CD4-positive, alpha-beta T cell treated with Interleukin-6 at 100 ng/mL for 8 hours (primary cell): Measurements from ENCODE around the gene TAS2R60.
"Not testable (repeated sequence)": the region's sequence is repeated elsewhere in the genome, so short reads cannot be mapped to it uniquely, and the experiment has no call there.

Experiments used
- DNase-seq: peaks from one replicate; pipeline ENCODE4 v3.0.0-alpha.2; 2020; ENCODE audit warnings: mixed read lengths, low spot score

Gene TAS2R60

DNA sequence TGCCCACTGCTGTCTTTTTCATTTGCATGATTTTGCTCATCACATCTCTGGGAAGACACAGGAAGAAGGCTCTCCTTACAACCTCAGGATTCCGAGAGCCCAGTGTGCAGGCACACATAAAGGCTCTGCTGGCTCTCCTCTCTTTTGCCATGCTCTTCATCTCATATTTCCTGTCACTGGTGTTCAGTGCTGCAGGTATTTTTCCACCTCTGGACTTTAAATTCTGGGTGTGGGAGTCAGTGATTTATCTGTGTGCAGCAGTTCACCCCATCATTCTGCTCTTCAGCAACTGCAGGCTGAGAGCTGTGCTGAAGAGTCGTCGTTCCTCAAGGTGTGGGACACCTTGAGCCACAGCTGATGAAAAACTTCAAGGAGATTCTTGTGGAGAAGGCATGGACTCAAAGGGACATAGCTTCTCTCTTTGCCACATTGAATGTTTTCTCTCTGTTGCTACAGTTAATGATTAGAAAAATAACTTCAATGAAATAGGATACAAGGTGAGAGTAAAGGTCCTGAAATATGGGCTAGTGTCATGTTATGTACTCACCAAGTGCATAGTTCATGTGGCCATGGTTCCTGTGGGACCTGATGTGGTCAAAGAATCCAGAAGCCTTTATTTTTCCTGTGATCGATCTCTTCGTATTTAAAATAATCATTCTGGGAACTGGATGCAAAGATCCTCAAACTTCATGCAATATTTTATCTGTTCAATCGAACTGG, 970 bp downstream of the TAS2R60 start:
- DNase-seq: no peak

GRCh38 chr7:143444785-143445184, 1.5 kb downstream of the TAS2R60 start:
- no peak for DNase-seq

- no peak for DNase-seq
Measured at GRCh38 chr7:143447466-143447865, 4.2 kb downstream of the TAS2R60 start.

DNA sequence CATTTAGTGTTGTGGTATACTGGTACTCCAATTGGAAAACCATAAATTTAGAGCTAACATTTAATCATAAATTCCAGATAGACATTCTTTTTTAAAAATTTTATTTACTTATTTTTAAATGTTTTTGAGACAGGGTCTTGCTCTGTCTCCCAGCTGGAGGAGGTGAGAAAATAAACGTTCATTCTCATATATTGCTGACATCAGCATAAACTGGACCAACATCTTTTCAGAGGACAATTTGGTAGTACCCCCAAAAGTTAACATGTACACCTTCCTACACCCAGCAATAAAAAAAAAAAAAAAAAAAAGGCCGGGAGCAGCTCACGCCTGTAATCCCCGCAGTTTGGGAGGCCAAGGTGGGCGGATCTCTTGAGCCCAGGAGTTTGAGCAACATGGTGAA, 5.2 kb downstream of the TAS2R60 start:
- DNase-seq: no peak

DNA sequence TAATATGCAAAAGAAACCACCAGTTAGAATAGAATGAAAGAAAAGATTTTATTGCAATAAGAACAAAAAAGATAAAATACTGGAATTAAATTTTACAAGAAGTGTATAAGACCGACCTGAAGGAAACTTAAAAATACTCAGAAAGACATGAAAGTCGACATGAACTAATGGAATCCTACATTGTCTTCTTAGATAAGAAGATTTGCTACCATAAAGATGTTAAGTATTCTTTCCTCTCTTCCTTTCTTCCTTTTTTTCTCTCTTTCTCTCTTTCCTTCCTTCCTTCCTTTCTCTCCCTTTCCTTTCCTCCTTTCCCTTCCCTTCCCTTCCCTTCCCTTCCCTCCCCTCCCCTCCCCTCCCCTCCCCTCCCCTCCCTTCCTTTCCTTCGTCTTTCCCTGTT, 6.5 kb downstream of the TAS2R60 start:
- no peak for DNase-seq

DNA sequence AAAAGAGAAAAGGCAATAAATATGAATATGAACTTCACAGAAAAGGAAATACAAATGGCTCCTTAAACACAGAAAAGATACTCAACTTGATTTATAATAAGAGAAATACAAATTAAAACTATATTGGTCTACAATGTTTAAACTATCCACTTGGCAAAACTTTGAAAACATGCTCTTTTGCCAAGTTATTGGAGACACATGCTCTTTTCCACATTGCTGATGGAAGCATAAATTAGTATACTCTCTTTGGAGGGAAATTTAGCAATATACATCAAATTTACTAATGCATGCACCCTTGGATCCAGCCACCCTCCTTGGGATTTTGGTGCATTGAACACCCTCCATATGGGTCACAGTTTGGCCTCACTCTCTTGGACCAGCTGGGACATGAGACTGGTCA, 7.9 kb downstream of the TAS2R60 start:
- DNase-seq: no peak

DNA sequence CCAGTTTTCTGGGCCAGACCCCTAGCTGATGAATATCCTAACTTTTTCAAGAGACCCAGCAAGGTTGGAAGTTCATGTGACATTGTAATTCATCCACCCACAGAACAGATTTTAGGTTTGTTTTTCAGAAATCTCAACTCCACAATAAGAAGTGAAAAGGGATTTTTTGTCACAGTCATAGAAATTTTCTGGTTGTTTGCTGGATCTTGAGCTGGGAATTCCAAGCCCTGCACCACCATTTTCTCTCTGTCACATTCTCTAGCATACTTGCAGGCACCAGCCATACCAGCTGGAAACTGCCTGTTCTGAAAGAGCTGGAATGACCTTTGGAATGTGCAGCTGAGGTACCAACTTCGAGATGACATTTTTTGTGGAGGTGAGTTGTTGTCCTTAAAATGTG, 8.5 kb downstream of the TAS2R60 start:
- no peak for DNase-seq

GRCh38 chr7:143452495-143452894, 9.2 kb downstream of the TAS2R60 start:
- no peak for DNase-seq

DNA sequence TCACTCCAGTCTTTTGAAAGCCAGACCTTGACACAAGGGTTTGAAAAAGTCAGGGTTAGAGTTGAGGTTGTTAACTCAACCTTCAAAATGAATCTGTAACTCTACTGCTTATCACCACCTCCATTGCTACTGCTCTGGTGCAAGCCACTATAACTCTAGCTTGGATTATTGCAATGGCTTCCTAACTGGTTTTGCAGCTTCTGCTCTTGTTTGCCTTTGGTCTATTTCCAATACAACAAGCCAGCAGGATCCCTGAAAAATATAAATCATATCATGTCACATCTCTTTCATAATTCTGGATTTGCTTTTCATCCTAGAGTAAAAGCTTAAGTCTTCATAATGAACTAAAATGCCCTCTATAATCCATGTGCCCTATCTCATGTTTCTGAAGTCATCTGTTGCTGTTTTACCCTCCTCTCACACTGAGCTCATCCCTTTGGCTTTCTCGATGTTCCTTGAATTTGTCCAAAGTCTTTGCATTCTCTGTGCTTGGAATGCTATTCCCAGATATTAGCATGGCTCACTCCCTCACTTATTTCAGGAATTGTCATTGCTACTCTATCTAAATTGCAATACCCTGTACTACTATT, 10.9 kb downstream of the TAS2R60 start:
- no peak for DNase-seq

DNA sequence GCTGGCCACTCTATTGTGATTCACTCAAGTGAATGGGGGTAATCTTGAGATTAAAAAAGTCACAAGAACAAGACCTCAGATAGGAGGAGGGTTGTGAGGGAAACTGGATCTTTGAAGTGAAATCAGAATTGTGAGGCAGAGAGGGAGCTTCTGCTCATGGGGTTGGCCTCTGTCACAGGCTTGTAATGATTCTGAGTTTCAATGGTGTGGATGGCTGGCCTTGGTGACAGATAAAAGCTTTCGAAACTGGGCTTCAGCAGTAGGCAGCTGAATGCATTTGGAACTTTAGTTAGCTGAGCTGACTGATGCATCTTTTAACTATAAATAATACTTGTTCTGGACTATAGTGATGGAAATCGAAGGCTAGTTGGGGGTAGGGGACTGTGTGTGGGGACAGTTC, 12.2 kb downstream of the TAS2R60 start:
- DNase-seq: no peak

DNA sequence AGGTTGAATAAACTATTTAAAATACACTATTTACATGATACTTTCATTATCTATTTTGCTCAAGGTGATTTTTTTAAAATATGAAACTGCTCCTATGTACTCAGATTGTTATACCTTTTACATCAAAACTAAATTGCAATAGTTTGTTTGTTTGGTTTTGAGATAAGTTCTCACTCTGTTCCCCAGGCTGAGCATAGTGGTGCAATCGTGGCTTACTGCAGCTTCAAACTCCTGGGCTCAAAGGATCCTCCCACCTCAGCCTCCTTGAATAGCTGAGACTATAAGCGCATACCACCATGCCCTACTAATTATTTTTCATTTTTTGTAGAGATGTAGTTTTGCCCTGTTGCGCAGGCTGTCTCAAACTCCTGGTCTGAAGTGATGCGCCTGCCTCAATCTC, 12.7 kb downstream of the TAS2R60 start:
- no peak for DNase-seq

- DNase-seq: no peak
Measured at GRCh38 chr7:143456992-143457793, 13.9 kb downstream of the TAS2R60 start.

GRCh38 chr7:143458263-143458662, 15.0 kb downstream of the TAS2R60 start:
- DNase-seq: no peak

DNA sequence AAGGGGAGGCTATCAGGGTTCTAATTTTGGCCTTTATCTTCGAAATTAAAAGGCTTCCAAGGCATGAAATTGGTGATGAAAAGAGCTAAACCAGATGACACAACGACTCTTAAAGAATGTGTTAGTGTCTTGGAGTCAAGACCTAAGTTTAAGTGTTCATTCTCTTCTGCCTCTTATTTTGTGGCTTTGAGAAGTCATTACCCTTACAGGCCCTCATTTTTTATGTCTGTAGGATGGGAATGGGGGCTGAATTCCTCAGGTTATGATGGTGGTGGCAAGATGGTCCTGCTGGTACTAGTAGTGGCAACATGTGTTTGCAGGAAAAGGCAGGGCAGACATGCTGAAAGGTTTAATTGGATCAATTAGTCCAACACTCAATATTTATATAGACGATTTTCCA, 15.4 kb downstream of the TAS2R60 start:
- DNase-seq: no peak

DNA sequence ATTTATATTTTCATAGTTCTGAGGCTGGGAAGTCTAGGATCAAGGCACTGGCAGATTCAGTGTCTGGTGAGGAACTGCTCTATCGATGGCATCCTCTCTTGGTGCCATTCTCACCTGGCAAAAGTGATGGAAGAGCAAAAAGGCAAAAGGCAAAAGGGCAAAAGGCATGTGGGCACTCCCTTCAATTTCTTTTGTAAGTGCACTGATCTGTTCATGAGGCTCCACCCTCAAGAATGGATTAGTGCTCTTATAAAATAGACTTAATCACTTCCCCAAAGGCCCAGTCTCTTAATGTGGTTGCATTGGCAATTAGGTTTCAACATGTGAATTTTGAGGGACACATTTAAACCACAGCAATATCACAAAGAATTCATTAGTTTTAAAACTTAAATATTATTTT, 16.1 kb downstream of the TAS2R60 start:
- DNase-seq: no peak

DNA sequence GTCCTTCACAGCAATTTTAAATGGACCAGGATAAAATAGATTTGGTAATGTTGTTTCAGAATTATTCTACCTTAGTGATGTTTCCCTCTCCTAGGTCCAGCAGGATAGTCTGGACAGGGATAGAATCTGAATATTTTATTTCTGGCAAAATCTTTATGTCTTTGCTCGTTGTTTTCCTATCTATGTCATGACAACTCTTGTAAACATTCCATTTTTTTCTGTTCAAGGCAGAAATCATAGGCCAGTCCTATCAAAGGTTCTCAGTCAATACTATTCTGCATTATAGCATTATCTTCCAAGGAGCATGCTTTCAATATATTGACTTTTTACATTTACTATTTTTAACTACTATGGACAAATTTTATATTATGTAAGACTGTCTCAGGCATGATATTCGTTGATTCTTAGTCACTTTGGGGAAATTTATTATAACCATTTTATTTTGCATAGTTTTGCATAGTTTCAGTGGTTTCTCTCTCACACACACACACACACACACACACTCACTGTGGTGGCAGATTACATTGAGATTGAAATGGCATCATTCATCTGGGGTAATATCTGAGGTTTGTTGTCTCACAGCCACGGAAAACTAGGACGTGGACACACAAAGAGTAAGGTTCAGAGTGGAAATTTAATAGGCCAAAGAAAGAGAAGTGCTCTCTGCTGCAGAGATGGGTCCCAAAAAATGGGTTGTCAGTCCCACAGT, 17.2 kb downstream of the TAS2R60 start:
- DNase-seq: no peak

GRCh38 chr7:143462045-143462444, 18.8 kb downstream of the TAS2R60 start:
- DNase-seq: no peak

GRCh38 chr7:143463556-143463955, 20.3 kb downstream of the TAS2R60 start:
- no peak for DNase-seq

DNA sequence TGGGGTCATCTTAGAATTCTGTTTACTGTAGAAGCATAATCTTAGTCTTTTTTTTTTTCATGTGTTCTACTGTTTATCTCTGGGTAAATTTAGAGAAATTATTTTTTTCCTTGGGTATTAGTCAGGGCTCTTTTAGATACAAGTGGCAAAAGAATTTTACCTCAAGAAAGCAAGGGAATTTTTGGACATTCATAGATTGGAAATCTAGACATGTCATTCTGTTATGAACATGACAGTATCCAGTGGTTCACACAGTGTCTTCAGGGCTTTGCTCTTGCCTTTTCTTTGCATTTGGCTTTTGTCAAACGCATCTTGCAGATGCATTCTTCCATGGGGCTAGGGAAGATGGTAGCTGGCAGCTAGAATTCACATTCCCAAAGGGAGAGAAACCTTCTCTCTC, 20.7 kb downstream of the TAS2R60 start:
- DNase-seq: no peak

- DNase-seq: no peak
Measured at GRCh38 chr7:143467724-143468123, 24.5 kb downstream of the TAS2R60 start.

DNA sequence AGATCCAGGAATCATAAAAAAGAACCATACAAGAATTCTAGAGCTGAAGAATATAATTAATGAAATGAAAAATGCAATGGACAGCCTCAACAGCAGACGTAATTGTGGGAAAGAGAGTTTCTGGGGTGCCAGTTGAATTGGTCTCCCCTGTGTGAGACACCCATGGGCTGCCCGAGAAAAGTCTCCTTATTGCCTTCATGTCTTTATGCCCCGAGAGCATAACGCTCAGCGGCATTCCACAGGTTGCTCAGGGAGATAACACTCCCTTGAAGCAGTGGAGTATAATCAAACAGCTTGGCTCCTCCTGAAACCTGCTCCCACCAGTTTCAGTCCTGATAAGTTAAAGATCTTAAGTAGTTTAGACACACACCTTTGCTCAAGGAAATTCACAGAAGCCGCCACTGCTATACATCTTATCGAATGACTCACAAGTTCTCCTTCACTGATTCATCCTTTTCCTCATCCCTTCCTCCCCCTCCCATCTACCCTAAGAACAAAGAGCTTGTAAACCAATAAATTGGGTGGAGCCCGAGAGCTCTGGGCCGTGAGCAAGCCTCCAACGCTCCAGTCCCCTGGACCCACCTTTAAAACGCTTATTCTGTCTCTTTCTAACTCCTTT, 28.9 kb downstream of the TAS2R60 start:
- DNase-seq: not testable (repeated sequence)

DNA sequence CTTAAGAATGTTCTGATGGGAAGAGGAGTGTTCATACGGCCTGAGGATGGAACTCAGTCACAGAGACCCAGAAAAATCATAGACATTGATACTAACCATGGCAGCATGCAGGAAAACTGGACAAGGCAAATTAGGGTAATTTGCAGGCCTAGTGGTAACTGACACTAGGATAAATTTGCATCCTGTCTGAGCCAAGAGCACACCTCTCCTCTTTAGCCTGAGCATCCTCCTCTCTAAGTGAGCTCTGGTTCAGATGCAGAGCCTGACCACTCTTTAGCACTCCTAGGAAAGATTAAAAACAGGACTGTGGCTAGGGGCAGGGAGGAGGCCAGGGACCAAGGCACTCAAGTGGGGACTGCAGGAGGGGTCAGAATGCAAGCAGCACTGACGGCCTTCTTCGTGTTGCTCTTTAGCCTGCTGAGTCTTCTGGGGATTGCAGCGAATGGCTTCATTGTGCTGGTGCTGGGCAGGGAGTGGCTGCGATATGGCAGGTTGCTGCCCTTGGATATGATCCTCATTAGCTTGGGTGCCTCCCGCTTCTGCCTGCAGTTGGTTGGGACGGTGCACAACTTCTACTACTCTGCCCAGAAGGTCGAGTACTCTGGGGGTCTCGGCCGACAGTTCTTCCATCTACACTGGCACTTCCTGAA, 34.4 kb downstream of the TAS2R60 start, which contains the start of gene TAS2R41:
Gene TAS2R41 (plus strand): TSS at position 373 of the 650 bp plus-strand sequence. CDS start 0 bp downstream, at position 373.
- DNase-seq: no peak
